ENCODE data around the gene PRDX5. TPM values are rescaled to one million over a fixed set of nuclear protein-coding genes. Genes with fewer than 3 reads are reported as not detected.
A peak's percentile ranks its signal among the peaks of the same experiment; 100 is the strongest.

PRDX5 gene
- total RNA-seq, result 100 to 1,000 TPM in 1 of 2 donors, 10 to 100 TPM in 1; 91.1 to 136 TPM

DNA sequence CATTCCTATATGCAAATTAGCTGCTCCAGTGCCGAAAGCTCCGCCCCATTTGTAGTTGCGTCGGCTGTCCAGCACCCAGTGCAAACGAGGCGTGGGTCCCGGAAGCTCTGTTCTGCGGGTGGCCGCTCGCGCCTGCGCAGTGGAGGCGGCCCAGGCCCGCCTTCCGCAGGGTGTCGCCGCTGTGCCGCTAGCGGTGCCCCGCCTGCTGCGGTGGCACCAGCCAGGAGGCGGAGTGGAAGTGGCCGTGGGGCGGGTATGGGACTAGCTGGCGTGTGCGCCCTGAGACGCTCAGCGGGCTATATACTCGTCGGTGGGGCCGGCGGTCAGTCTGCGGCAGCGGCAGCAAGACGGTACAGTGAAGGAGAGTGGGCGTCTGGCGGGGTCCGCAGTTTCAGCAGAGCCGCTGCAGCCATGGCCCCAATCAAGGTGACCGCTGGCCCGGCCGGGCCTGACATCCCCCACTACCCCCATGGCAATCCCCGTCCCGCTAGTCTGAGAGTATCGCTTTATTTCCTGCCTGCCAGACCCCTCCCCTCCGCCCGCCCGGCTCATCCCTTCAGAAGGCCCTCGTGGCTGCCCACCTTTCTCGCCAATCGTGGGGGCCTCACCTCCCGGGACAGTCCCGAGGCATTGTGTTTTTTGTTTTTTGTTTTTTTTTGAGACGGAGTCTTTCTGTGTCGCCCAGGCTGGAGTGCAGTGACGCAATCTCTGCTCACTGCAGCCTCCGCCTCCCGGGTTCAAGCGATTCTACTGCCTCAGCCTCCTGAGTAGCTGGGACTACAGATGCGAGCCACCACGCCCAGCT, at the start of gene PRDX5:
PRDX5 (plus strand) TSS at position 161 of the 805 bp plus-strand sequence; CDS start at position 256, 95 bp downstream.
- TF ChIP-seq, protein P1, sequence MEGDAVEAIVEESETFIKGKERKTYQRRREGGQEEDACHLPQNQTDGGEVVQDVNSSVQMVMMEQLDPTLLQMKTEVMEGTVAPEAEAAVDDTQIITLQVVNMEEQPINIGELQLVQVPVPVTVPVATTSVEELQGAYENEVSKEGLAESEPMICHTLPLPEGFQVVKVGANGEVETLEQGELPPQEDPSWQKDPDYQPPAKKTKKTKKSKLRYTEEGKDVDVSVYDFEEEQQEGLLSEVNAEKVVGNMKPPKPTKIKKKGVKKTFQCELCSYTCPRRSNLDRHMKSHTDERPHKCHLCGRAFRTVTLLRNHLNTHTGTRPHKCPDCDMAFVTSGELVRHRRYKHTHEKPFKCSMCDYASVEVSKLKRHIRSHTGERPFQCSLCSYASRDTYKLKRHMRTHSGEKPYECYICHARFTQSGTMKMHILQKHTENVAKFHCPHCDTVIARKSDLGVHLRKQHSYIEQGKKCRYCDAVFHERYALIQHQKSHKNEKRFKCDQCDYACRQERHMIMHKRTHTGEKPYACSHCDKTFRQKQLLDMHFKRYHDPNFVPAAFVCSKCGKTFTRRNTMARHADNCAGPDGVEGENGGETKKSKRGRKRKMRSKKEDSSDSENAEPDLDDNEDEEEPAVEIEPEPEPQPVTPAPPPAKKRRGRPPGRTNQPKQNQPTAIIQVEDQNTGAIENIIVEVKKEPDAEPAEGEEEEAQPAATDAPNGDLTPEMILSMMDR (IDR thresholded peaks at IDR 0.05), result peak; percentile 13
- ATAC-seq (ENCODE audit: insufficient number of reproducible peaks, low FRiP score, low read depth) (peak; percentile 73), DNase-seq (ENCODE audit: low spot score) (peak; percentile 90)
- peaks cover 10% of the 10 kb centered on the region for H3K36me3 ChIP-seq
- peaks cover 8 to 19% of the 10 kb centered on the region in 2 donors for H3K4me1 ChIP-seq (ENCODE audit: control insufficient read depth in 1 of 2, low read depth in 2 of 2)
- H3K4me3 ChIP-seq, result peak within 1 kb of the TSS; percentile 79
- no peaks in the 10 kb centered on the region for H3K27me3 ChIP-seq (replicated peaks; ENCODE audit: insufficient read depth)
- H3K9me3 ChIP-seq, result no peaks in the 10 kb centered on the region
- H3K27ac ChIP-seq, result peak within 1 kb of the TSS; percentile 97 to 100

DNA sequence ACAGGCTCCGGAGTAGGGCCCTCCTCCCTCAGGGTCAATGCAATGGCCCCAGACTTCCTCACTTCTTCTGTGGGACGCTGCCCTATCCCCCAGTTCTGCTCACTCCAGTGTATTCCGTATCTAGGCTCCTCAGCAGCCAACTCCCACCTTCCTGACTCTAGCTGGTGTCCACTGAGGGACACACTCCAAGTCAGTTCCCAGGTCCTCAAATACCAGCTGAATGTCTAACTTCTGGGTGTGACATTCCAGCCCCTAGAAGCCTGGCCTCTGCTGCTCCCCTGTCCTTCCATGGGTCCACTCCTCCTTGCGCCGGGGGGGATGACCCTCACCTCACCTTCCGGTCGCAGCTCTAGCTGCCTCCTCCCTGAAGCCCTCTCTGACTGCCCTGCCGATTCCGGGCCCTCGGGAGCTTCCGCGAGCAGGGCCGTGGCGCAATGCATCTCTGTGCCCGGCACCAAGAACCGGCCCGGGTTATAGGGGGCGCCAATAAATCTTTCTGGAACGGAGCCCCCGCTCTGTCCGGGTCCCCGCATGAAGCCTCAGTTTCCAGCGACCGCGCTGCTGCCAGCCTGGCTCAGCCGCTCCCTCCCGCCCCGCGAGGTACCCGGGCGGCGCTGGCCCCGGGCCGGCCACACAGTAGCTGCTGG, 48.9 kb upstream of the PRDX5 start:
- TF ChIP-seq, protein P1 (IDR thresholded peaks at IDR 0.05), result no peak
- DNase-seq (ENCODE audit: low spot score) (no peak), ATAC-seq (ENCODE audit: insufficient number of reproducible peaks, low FRiP score, low read depth) (peak; percentile 8)
- Histone ChIP-seq H3K27ac (peak overlapping the region; percentile 80 to 92), H3K4me1 (ENCODE audit: control insufficient read depth in 1 of 2, low read depth in 2 of 2) (peaks cover 10 to 28% of the 10 kb centered on the region in 2 donors), H3K4me3 (peak overlapping the region; percentile 76), H3K36me3 (peaks cover 21% of the 10 kb centered on the region), H3K27me3 (replicated peaks; ENCODE audit: insufficient read depth) (no peaks in the 10 kb centered on the region), H3K9me3 (no peaks in the 10 kb centered on the region)

DNA sequence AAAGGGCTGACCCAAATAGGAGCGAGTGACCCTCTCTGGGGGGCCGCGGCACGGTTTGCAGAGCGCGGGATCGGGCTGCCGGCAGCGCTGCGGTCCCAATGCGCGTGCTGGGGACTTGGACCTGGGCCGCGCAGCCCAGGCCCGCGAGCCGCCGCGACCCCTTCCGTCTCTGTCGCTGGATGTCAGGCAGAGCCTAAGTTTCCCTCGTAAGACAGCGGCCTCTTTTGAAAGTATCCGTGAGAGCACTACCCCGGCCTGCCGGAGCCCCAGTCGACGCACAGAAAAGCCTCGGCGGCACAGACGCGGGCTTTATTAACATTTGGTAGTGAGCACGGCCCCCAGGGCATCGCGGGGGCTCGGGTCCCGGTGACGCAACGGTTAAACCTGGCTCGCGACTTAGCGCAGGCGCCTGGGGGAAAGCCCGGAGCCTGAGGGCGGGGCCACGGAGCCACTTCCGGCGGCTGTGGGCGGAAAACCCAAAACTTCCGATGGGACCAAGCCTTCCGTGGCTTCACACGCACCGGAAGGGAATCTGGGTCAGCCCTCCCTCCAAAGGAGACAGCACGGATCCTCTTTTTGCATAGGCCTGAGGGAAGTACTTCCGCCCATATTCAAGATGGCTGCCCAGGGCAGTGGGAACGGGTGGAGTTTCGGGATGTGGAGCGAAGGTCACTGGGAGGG, 48.2 kb upstream of the PRDX5 start:
- Histone ChIP-seq H3K27me3 (replicated peaks; ENCODE audit: insufficient read depth) (no peaks in the 10 kb centered on the region), H3K36me3 (peaks cover 15% of the 10 kb centered on the region), H3K4me1 (ENCODE audit: control insufficient read depth in 1 of 2, low read depth in 2 of 2) (peaks cover 10 to 28% of the 10 kb centered on the region in 2 donors), H3K27ac (peak overlapping the region; percentile 80 to 95), H3K9me3 (no peaks in the 10 kb centered on the region), H3K4me3 (peak overlapping the region; percentile 76)
- DNase-seq (ENCODE audit: low spot score) (peak; percentile 93), ATAC-seq (ENCODE audit: insufficient number of reproducible peaks, low FRiP score, low read depth) (peak; percentile 92)
- TF ChIP-seq, protein P1 (IDR thresholded peaks at IDR 0.05), result no peak

GRCh38 chr11:64275031-64275800, 42.7 kb upstream of the PRDX5 start:
- Histone ChIP-seq H3K27me3 (replicated peaks; ENCODE audit: insufficient read depth) (no peaks in the 10 kb centered on the region), H3K27ac (no peak overlapping the region), H3K36me3 (peaks cover 25% of the 10 kb centered on the region), H3K9me3 (no peaks in the 10 kb centered on the region), H3K4me1 (ENCODE audit: control insufficient read depth in 1 of 2, low read depth in 2 of 2) (peaks cover 0 to 10% of the 10 kb centered on the region in 2 donors), H3K4me3 (no peak overlapping the region)
- TF ChIP-seq, protein P1 (IDR thresholded peaks at IDR 0.05), result no peak
- no peak for DNase-seq (ENCODE audit: low spot score)
- no peak for ATAC-seq (ENCODE audit: insufficient number of reproducible peaks, low FRiP score, low read depth)

Measured in thoracic aorta (tissue), 2 donors.